B cell (primary cell): ENCODE data around the gene CRB1. TPM values are rescaled to one million over a fixed set of nuclear protein-coding genes. Genes with fewer than 3 reads are reported as not detected.

Source experiments
- ATAC-seq: fragments of 200-7000 bp; cut with Tn5 transposase; one replicate; pipeline ENCODE4 v1.10.0; 2021; ENCODE audit warnings: low read depth, mild to moderate bottlenecking, moderate number of reproducible peaks, moderate library complexity
- CTCF ChIA-PET: fragments of 350-600 bp; sonication (Branson Sonifier 250); formaldehyde crosslinking; loops from one replicate; lab custom pipeline; 2021; ENCODE audit warnings: antibody characterized with exemption, inconsistent platforms; lab: Charles Lee
- POLR2A ChIA-PET: fragments of 350-600 bp; sonication (Branson Sonifier 250); formaldehyde crosslinking; loops from one replicate; lab custom pipeline; 2021; ENCODE audit warnings: antibody characterized with exemption; lab: Charles Lee
- DNase-seq: peaks from one replicate; pipeline ENCODE4 v3.0.0; 2013
- H2AFZ ChIP-seq: 2 replicates; pipeline ENCODE4 v1.6.1; 2012; ENCODE audit warnings: mild to moderate bottlenecking, low read depth, low read length; ENCODE audit not compliant: insufficient read depth, poor library complexity, severe bottlenecking
- H3K27ac ChIP-seq, 2 donors: 1 replicate in 1 of 2; 2 replicates in 1 of 2; pipeline ENCODE4 v1.5.1; 2012 to 2013; ENCODE audit warnings: low read length in 2 of 2, mild to moderate bottlenecking in 2 of 2, moderate library complexity in 1 of 2
- H3K27me3 ChIP-seq, 4 experiments: fragments of 200-600 bp in 1 of 4; sonication (generic) in 1 of 4; replicated peaks in 1 of 4; 1 replicate in 2 of 4; 2 replicates in 2 of 4; pipeline versions ENCODE4 v1.6.1 to v1.7.0; 2013 to 2016; ENCODE audit warnings: low read length in 3 of 4, mild to moderate bottlenecking in 2 of 4, mixed read lengths in 1 of 4, moderate library complexity in 1 of 4; ENCODE audit not compliant: insufficient read depth in 4 of 4, control insufficient read depth in 3 of 4; ENCODE audit errors: control extremely low read depth in 1 of 4
- H3K36me3 ChIP-seq, 2 experiments: replicated peaks in 1 of 2; 1 replicate in 1 of 2; 2 replicates in 1 of 2; pipeline versions ENCODE4 v1.6.1 to v1.7.1; 2013; ENCODE audit warnings: low read length in 1 of 2; ENCODE audit not compliant: insufficient read depth in 2 of 2, control insufficient read depth in 1 of 2; ENCODE audit errors: control extremely low read depth in 1 of 2, extremely low read depth in 1 of 2
- H3K4me1 ChIP-seq, 2 donors: fragments of 200-600 bp in 1 of 2; sonication (generic) in 1 of 2; 1 replicate in 1 of 2; 2 replicates in 1 of 2; pipeline versions ENCODE4 v1.5.1 to v1.6.1; 2013 to 2017; ENCODE audit warnings: low read length in 2 of 2; ENCODE audit not compliant: control insufficient read depth in 2 of 2, insufficient read depth in 2 of 2
- H3K4me2 ChIP-seq: replicated peaks from 2 replicates; pipeline ENCODE3; 2012; ENCODE audit warnings: mild to moderate bottlenecking, low read depth, low read length; ENCODE audit not compliant: poor library complexity, severe bottlenecking
- H3K4me3 ChIP-seq, 5 experiments: fragments of 200-600 bp in 1 of 5; sonication (generic) in 1 of 5; 1 replicate in 3 of 5; 2 replicates in 2 of 5; pipeline versions ENCODE4 v1.5.1 to v1.7.0; 2011 to 2016; ENCODE audit warnings: low read length in 4 of 5, mild to moderate bottlenecking in 4 of 5, low read depth in 2 of 5, control low read depth in 1 of 5, moderate library complexity in 1 of 5; ENCODE audit not compliant: insufficient read depth in 1 of 5; ENCODE audit errors: control extremely low read depth in 1 of 5, extremely low read depth in 1 of 5
- H3K79me2 ChIP-seq: fragments of 200-600 bp; sonication (generic); one replicate; pipeline ENCODE4 v1.6.0; 2016; ENCODE audit warnings: low read length; ENCODE audit not compliant: control insufficient read depth, insufficient read depth
- H3K9ac ChIP-seq: fragments of 200-600 bp; sonication (generic); 2 replicates; pipeline ENCODE4 v1.6.1; 2017; ENCODE audit warnings: mild to moderate bottlenecking, low read length, moderate library complexity
- H3K9me3 ChIP-seq, 3 donors: one replicate each; pipeline versions ENCODE4 v1.6.1 to v1.7.1; 2013; ENCODE audit warnings: low read length in 2 of 3; ENCODE audit not compliant: control insufficient read depth in 2 of 3, insufficient read depth in 1 of 3; ENCODE audit errors: control extremely low read depth in 1 of 3
- H4K20me1 ChIP-seq: 2 replicates; pipeline ENCODE4 v1.6.0; 2012; ENCODE audit warnings: mild to moderate bottlenecking, low read length; ENCODE audit not compliant: insufficient read depth, control insufficient read depth, poor library complexity, severe bottlenecking
- H3K27ac Mint-ChIP-seq: one replicate; pipeline ENCODE4 v1.8.0; 2021; ENCODE audit warnings: mixed read lengths
- H3K27me3 Mint-ChIP-seq: one replicate; pipeline ENCODE4 v1.8.0; 2021; ENCODE audit warnings: mixed read lengths
- H3K4me1 Mint-ChIP-seq: one replicate; pipeline ENCODE4 v1.8.0; 2021; ENCODE audit warnings: mixed read lengths
- H3K4me3 Mint-ChIP-seq: one replicate; pipeline ENCODE4 v1.8.0; 2021; ENCODE audit warnings: mixed read lengths
- H3K9me3 Mint-ChIP-seq: one replicate; pipeline ENCODE4 v1.8.0; 2022; ENCODE audit warnings: mixed read lengths; ENCODE audit not compliant: insufficient read depth
- EZH2 ChIP-seq: IDR thresholded peaks from 2 replicates; pipeline ENCODE4 v1.6.1; 2012; ENCODE audit warnings: borderline replicate concordance, low read depth, mild to moderate bottlenecking, moderate library complexity, low read length; ENCODE audit not compliant: insufficient read depth, poor library complexity, severe bottlenecking
- WGBS: methylation state at CpG from one replicate; pipeline ENCODE4 v1.1.5; 2013; ENCODE audit warnings: missing lambda C conversion rate; ENCODE audit not compliant: insufficient coverage; 5-methylcytosine and 5-hydroxymethylcytosine counted together
- intact Hi-C: fragments of 100-400 bp; cut with micrococcal nuclease; formaldehyde crosslinking; loops from one replicate; pipeline ENCODE4 v1.10.0; 2022
- polyA plus RNA-seq: library from polyadenylated mRNA; depleted of rRNA; stranded (reverse); fragments of >200 nt; gene quantifications from 2 replicates; pipeline ENCODE4 v1.2.3, GENCODE V29; 2012
- total RNA-seq, 2 donors: library from RNA; stranded (reverse); fragments of 120-200 nt in 1 of 2; gene quantifications; 1 replicate in 1 of 2; 2 replicates in 1 of 2; pipeline versions ENCODE4 v1.2.3 to v1.2.4, GENCODE V29; 2013 to 2022
- TF ChIP-seq, protein P1 (sequence below): fragments of 200-600 bp; IDR thresholded peaks from one replicate; pipeline ENCODE4 v1.8.0; 2022; ENCODE audit warnings: antibody characterized with exemption, mild to moderate bottlenecking

Gene CRB1
- total and polyA plus RNA-seq, 2 donors (not counting 1 experiment from before 2014, with no cell fraction given) = 0.15 TPM; not detected in 1

DNA sequence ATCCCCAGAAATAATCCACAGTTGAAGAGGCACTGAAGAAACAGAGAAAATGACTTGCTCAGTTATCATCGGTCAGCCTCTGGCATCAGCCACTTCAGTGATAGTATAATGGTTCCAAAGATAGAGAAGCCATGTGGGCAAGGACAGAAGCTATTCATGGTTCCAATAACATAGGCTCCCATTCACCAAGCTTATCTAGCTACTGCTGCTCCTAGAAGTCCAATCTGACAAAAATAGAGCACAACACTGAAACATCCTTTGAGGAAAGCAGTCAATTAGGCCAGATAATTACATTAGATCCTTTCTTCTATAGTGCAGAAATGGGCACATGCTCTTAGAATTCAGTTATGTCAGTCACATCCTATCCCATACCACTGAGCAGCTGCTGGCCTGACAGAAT is 33.5 kb upstream of the CRB1 start:
- Mint-ChIP-seq H3K9me3 (no peaks in the 10 kb centered on the region), H3K27ac (no peak overlapping the region), H3K4me1 (no peaks in the 10 kb centered on the region), H3K4me3 (no peak overlapping the region), H3K27me3 (no peaks in the 10 kb centered on the region)
- Histone ChIP-seq H3K9me3 (no peaks in the 10 kb centered on the region), H3K4me2 (no peak overlapping the region), H3K27me3 (no peaks in the 10 kb centered on the region), H3K36me3 (no peaks in the 10 kb centered on the region), H3K9ac (no peak overlapping the region), H4K20me1 (no peaks in the 10 kb centered on the region), H2AFZ (no peak overlapping the region), H3K79me2 (no peaks in the 10 kb centered on the region), H3K4me3 (no peak overlapping the region), H3K27ac (no peak overlapping the region), H3K4me1 (no peaks in the 10 kb centered on the region)
- ChIA-PET POLR2A (no interaction called here), CTCF (no interaction called here)
- no peak for DNase-seq
- TF ChIP-seq, protein P1, sequence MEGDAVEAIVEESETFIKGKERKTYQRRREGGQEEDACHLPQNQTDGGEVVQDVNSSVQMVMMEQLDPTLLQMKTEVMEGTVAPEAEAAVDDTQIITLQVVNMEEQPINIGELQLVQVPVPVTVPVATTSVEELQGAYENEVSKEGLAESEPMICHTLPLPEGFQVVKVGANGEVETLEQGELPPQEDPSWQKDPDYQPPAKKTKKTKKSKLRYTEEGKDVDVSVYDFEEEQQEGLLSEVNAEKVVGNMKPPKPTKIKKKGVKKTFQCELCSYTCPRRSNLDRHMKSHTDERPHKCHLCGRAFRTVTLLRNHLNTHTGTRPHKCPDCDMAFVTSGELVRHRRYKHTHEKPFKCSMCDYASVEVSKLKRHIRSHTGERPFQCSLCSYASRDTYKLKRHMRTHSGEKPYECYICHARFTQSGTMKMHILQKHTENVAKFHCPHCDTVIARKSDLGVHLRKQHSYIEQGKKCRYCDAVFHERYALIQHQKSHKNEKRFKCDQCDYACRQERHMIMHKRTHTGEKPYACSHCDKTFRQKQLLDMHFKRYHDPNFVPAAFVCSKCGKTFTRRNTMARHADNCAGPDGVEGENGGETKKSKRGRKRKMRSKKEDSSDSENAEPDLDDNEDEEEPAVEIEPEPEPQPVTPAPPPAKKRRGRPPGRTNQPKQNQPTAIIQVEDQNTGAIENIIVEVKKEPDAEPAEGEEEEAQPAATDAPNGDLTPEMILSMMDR = no peak
- no peak for TF ChIP-seq EZH2
- no CpG with 5 or more reads among the region's 1 CpG for WGBS
- no peak for ATAC-seq
- intact Hi-C loops = no loop called here

DNA sequence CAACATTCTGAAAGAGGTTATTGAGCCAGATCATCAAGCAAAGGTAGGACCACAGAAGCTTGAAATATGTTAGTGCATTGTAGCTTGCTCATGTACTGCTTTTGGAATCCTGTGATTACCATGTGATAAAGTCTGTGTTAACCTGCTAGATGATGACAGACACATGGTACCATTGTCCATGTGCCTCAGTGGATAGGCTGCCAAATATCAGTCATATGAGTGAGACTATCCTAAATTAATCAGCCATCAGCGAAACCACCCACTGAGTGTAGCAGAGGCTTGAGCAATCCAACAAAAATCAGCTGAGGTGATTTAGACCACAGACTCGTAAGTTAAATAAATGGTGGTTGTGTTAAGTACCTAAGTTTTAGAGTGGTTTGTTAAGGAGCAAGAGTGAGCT is 32.7 kb upstream of the CRB1 start:
- Histone ChIP-seq H3K27me3 (no peaks in the 10 kb centered on the region), H3K9ac (no peak overlapping the region), H3K79me2 (no peaks in the 10 kb centered on the region), H4K20me1 (no peaks in the 10 kb centered on the region), H3K9me3 (no peaks in the 10 kb centered on the region), H2AFZ (no peak overlapping the region), H3K36me3 (no peaks in the 10 kb centered on the region), H3K4me3 (no peak overlapping the region), H3K27ac (no peak overlapping the region), H3K4me2 (no peak overlapping the region), H3K4me1 (no peaks in the 10 kb centered on the region)
- CTCF ChIA-PET = interaction anchor here (0.7 kb wide), 1 partner anchor 139 kb away, joined by 3 read pairs; no protein-coding TSS in a partner anchor
- TF ChIP-seq, protein P1 = no peak
- no peaks in the 10 kb centered on the region for H3K9me3 Mint-ChIP-seq
- WGBS = 100% methylated on average over 1 of the region's 2 CpGs
- no peak for ATAC-seq
- no peak for DNase-seq
- intact Hi-C loops = no loop called here
- no peaks in the 10 kb centered on the region for H3K4me1 Mint-ChIP-seq
- POLR2A ChIA-PET = no interaction called here
- no peaks in the 10 kb centered on the region for H3K27me3 Mint-ChIP-seq
- H3K4me3 Mint-ChIP-seq = no peak overlapping the region
- H3K27ac Mint-ChIP-seq = no peak overlapping the region
